Activated CD4-positive, alpha-beta T cell treated with anti-CD3 and anti-CD28 coated beads for 1 hour (primary cell): ENCODE measurements around the gene C17orf78.
"Not testable (repeated sequence)": the region's sequence is repeated elsewhere in the genome, so short reads cannot be mapped to it uniquely, and the experiment has no call there.

ENCODE experiments used
- DNase-seq: peaks from one replicate; pipeline ENCODE4 v3.0.0-alpha.2; 2020

The C17orf78 gene

DNA sequence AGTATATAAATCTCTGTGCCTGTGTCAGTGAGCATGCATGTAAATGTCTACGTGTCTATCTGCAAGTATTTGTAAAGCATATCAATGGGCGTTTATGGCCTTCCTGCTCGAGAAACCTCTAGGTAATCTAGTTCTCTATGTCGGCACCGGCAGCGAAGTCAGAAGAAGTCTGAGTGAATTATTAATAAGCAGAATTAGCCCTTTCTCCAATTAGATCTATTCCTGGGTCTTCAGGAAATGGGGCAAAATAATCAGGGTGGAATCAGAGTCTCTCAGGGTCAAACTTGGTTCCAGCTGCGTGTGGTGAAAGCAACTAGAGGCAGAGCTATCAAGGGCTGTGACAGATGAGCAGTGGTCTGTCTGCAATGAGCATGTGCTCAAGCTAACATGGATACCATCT, at the start of gene C17orf78:
C17orf78 (plus strand) TSS at position 280 of the 400 bp plus-strand sequence; CDS start at position 388, 108 bp downstream.
- no peak for DNase-seq

DNA sequence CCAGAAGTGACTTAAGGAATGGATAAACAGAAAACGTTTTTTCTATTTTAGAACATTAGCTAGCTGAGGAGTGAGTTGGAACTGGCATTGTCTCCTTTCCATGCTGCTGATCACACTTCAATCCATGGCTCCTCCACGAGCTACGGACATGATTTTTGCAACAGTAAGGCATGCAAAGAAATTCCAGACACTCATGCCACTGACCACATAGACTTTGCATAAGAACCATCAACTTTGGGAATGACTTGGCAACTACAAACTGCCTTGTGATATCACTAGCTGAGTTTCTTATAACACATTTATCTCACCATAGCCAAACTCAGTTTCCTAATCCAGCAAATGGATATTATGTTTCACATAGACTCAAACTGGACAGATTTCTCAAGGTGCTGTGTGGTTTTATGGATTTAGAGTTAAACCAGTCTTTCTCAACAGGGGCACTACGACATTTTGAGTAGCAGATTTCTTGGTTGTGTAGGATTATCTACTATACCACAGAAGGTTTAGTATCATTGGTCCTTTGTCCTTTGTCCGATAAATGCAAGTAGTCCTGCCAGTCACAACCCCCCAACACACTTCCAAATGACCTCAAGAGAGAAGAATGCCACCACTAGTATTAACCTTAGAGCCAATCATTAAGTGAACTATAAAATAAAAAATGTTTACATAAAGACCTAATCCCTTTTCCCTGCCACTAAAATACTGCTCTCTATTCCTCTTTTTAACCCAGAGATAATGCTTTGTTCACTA, 48.3 kb upstream of the C17orf78 start:
- no peak for DNase-seq

DNA sequence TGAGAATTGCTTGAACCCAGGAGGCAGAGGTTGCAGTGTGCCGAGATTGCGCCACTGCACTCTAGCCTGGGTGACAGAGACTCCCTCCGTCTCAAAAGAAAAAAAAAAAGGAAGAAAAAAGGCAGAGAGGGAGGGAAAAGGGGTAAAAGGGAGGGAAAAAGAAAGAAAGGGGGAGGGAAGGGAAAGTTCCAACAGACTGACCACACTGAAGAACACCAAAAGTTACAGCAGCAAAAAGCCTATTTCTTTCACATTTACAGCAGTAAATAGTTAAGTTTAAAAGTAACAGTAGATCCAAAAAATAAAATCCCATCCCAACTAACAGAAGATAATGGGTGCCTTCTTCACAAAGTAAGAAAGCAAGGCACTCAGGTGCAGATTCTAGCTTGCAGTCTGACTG, 36.9 kb upstream of the C17orf78 start:
- DNase-seq = no peak

DNA sequence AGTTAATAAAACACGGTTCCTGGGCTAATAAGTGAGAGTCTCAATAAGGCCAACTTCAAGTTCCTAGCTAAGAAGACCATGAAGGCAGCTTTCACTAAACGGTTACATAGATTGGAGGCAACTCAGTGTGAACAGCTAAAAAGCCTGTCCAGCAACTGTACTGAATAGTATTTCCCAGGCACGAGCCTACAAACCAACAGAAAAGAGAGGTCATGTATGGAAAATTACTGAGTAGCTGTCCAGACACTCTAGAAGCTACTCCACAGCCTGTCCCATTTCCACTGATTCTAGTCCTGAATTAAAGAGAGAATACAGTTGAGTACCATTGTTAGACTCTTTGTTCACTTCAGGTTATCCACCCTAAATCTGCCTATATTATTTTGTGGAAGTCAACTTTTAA, 36.5 kb upstream of the C17orf78 start:
- DNase-seq = no peak

DNA sequence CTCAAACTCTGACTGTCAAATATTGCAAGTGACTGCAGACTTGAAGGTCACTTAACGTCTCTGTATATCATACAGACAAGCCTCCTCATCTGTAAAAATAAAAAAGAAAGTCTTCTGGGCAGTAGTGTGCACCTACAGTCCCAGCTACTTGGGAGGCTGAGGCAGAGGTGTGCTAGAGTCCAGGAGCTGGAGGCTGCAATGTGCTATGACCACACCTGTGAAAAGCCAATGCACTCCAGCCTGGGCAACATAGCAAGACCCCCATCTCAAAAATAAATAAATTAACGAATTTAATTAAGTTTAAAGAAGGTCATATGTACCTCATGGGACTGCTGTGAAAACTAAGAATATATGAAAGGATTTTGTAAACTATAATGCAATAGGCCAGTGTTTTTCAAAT, 35.0 kb upstream of the C17orf78 start:
- DNase-seq = no peak

DNA sequence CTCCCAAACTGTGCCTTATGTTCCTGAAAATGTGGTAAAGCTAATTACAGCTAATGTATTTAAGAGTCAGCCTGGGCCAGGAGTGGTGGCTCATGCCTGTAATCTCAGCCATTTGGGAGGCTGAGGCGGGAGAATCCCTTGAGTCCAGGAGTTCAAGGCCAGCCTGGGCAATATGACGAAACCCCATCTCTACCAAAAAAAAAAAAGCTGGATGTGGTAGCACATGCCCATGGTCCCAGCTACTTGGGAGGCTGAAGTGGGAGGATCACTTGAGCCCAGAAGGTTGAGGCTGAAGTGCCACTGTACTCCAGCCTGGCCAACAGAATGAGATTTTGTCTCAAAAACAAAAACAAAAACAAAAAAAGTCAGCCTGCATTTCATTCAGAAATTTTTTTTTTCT, 33.2 kb upstream of the C17orf78 start:
- DNase-seq = no peak

DNA sequence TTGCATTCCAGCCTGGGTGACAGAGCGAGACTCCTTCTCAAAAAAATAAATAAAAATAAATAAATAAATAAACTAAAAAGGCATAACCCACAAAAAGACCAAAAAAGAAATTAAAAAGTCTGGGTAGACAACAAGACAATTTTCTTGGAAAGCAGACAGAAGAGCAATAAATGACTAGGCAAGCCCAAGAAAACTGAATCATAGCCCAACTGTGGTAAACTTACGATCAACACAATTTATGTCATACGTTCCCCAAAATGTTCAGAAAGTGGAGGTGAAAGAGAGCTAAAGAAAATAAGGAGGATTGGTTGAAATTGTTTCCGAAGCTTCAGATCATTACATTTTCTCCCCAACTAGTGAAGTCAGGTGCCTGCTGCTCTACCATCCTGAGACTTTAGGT, 31.3 kb upstream of the C17orf78 start:
- DNase-seq = no peak

DNA sequence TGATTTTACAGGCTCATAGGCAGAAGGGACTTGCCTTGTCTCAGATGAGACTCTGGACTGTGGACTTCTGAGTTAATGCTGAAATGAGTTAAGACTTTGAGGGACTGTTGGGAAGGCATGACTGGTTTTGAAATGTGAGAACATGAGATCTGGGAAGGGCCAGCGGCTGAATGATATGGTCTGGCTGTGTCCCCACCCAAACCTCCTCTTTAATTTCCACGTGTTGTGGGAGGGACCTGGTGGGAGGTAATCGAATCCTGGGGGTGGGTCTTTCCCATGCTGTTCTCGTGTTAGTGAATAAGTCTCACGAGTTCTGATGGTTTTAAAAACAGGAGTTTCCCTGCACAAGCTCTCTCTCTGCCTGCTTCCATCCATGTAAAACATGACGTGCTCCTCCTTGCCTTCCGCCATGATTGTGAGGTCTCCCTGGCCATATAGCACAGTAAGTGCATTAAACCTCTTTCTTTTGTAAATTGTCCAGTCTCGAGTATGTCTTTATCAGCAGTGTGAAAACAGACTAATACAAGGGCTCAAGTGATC, 28.9 kb upstream of the C17orf78 start:
- not testable (repeated sequence) for DNase-seq

DNA sequence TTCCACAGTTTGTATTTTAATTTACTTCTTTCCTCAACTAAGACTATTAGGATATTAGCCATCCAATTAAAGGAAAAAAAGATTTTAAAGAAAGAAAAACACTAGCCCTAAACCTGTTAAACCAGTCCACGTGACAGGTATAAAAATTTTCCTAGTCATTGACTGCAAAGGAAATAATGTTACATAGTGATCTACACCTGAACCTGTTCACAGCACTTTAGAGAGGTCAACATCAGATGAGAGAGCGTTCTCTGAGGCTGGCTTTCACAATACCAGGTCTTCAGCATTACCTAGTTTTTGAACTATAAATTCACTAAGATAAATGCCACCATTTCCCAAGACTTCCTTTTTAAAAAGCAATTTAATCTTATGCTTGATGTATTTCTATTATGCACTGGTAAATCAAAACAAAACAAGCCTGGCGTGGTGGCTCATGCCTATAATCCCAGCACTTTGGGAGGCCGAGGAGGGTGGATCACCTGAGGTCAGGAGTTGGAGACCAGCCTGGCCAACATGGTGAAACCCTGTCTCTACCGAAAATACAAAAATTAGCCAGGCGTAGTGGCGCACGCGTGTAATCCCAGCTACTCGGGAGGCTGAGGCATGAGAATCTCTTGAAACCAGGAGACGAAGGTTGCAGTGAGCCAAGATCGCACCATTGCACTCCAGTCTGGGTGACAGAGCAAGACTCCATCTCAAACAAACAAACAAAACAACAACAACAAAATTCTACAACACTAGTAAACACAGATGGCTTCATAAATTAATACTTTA, 18.8 kb upstream of the C17orf78 start:
- not testable (repeated sequence) for DNase-seq

DNA sequence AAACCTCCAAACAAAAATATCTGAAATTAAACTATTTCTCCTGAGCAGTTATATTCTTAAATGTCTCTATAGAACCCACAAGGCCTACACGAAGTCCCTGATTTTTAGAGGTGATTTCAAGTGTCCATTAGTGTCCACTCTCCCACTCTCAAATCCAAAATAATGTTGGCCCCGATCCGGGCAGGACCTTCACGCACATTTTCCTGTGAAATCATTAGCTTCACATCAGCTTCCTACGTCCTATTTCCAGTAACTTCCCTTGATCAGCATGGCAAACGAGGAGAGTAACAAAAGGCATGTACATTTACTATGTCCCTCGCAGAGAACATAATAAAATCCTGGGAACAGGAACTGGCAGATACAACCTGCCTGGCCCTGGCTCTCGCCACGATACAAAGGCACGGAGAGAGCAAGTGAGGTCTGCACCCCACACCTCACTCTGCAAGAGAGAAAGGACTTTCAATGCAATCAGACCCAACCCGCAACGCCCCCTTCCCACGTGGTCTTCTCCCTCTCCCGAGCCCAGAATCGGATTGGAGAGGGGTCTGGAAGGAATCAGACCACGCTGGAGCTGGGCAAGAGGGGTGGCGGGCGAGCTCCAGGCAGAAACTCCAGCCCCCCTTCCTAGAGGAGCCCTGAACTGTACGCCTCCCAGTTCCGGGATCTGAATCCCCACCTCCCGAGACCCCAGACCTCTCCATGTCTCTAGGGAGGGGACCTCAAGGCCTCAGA, 17.5 kb upstream of the C17orf78 start:
- no peak for DNase-seq

DNA sequence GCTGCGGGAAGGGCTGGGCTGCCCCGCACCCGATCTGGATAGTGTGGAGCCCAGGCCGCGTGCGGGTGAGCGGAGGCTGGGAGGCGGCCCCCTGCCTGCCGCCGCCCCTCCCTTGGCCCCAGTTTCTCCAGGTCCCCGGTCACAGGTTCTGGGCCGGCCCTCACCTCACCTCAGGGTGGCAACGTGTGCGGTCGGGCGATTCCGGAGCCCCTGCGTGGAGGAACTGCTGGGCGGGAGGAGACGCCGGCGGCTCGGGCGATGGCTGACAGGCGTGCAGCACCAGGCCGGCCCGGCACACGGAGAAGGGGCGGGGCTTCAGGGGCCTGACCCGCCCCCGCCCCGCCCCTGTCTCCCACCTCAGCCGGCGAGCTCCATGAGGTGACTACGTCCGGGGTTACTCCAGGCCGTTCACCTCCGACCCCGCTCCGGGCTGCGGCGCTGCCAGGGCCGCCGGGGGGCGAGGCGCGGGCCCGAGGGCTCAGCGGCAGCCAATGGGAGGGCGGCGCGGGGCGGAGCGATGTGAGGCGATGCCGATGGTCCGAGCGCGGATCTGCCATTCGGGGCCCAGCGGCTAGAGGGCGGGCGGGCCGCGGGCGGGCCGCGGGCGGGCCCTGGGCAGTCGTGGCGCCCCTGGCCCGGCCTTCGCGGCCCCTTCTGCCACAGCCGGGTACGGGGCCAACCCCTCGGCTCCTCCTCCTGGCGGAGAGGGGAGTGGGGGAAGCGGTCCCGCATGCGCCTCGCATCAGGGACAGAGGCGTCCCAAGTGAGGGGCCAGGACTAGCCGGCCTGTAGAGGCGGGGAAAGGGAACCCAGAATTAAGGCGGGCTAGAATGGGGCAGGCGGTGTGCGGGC, 16.7 kb upstream of the C17orf78 start:
- peak; percentile 79 for DNase-seq

DNA sequence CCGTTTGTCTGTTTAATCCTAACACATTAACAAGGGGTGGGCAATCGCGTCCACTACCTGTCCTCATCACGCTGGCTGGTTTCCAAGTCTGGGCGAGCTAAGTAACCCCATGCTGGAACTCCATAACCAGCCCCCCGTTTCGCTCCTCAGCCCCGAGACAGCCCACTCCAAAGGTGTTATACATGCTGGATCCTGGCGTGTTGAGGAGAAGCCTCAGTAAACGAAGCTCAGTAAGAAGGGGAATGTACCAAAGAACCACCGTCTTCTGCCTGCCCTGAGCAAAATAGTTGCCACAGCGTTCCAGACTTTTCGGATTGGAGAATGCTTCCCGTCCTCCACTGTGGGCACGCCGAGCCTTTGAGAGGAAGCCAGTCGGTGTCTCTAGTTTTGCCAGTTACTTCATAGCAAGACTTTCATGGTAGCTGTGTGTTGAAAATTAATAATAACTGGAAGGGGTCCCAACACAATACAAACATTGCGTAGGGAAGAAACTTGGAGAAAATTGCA, 16.1 kb upstream of the C17orf78 start:
- no peak for DNase-seq

DNA sequence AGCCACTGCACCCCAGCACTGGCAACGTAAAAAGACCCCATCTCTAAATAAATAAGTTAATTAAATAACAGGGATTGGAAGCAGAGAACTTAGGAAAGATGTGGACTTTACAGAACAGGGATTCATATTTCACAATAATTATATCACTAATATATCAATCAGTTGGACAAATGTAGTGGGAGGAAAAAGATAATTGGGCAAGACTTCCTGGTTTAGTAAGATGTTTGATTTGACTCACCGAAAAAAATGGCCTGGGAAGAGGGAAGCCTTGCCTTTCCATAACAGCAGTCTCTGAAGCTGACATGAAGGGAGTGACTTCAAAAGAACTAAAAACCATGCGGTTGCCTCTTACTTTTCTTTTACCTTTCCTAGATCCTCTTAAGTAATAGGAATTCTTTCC, 15.2 kb upstream of the C17orf78 start:
- DNase-seq = no peak

DNA sequence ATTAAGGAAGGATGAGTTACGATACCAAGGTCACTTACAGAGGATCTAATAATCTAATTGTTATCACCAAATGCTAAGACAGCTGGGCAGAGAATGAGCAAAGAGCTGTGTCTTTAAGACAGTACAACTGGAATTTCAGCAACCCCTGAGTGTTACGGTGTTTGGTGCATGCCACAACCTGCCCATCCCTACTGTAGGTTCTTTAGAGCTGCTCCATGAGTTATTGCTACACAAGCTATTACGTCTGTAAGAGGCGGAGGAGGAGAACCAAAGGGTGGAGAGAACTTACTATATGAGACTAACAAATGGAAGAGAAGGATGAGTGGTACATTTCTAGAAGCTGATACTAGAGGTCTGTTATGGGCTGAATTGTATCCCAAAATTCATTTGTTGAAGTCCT, 14.2 kb upstream of the C17orf78 start:
- no peak for DNase-seq

DNA sequence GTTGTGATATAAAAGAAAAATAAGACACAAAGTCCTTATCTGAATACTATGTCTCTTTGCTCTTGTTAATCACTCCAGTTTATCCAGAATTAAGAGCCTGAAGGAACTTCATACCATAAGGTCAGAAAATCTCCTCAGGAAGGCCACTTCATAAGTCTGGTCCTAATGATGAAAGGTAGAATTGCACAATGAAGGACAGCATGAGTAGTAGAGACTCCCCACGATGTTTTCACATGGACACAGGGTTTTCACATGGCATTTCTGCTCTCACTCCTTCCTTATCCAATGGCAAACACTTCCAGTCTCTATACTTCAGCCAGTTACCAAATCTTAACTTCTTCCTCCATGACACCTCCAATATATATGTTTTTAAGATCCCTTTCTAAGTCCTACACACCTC, 10.2 kb upstream of the C17orf78 start:
- DNase-seq = no peak

DNA sequence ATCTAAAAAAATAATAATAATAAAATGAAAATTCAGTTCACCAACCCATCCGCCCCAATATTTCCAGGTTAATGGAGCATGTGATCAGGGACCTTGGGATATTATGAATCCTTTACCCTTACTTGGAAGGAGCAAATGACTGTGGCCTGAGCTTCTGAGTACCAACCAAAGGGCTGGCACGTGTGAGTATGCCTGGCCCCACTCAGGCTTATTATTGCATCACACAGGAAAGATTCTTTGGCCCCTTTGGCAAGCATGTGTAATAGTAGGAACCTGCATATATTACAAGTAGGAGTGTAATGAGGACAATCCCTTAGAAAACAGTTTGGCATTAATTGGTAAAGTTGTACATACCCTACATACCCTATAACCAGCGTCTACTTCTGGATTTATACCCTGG, 7.2 kb upstream of the C17orf78 start:
- DNase-seq = no peak

DNA sequence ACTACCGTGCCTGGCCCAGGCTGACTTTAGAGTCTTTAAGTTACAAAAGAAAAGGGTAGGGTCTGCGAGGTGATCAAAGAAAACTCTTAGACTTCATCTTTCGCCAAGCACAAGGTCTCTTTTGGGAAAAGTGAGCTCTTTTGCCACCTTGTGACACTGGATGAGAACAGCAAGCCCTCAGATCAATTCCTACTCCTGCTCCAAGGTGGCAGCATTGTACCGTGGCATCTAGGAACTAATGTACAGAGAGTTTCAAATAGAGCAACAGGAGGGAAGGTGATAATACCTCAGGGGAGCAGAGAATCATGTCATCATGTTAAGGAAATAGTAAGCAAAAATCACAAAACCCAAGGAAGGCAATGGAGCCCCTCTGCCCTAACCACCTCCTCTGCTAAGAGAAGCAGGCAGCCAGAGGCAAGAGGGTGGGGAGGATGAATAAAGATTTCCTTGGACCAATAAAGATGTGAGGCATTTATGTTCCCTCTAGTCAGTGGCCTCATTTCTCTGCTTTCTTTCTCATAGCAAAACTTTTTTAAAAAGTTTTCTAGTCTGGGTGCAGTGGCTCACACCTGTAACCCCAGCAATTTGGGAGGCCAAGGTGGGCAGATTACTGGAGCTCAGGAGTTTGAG, 2.1 kb upstream of the C17orf78 start:
- peak; percentile 47 for DNase-seq

DNA sequence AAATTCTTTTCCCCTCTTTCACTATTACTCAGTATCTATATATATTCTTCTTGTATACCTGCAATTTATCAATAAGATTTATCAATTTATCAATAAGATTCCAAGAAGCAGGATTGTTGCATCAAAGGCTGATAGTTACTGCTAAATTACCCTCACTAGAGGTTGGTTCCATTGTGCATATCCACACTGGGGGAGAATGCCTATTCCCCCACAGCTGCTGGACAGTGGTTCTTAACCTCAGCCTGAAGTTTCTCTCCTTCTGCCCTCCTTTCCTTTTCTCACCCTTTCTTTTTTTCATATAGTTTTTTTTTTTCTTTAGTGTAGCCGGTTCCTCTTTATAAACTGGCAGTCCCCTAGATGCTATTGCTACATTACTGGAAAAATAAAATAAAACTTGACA, 6.3 kb downstream of the C17orf78 start:
- DNase-seq = no peak

DNA sequence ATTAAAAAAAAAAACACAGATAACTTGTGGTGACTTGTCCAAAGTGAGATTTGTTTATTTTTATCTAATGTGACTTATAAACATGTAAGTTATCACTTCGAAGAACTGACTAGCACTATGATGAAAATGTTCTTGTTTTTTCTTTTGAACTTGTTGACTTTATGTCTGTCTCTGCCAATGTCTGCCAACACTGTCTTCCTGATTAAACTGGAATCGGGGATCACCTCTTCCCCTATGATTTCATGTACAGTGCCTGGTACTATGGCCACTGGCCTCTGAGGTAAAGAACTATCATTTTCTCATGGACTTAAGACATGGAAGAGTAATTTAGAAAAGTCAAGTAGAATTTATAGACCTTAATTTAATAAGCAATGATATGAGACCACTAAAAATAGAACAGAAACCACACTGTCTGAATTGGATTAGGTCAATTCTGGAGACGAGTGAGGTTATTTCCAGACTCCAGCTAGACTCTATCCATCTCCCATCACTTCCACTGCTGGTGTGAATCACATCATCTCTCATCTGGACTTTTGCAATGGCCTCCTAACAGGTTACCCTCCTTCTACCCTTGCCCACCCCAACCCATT, 8.9 kb downstream of the C17orf78 start:
- no peak for DNase-seq

DNA sequence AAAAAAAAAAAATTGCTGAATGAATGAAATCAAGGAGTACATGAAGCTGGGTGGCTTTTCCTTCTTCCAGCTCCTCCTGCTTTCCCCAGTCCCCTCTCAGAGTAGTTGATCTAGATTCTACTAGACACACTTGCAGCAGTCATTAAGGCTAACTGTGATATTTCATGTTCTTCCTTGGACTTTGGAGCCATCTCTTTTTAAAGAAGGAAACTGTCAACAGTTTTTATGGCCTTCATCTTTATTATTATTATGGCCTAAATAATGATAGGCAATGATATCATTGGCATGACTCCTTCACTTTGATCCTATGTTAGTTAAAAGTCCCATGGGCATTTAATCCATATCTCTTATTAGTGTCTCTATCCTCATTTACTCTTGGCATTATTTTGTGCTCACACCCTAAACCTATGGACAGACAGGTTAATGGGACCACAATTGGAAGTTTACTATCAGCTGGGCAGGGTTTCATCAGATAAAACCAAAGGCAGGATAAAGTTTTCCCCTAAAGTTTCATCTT, 9.7 kb downstream of the C17orf78 start:
- no peak for DNase-seq

DNA sequence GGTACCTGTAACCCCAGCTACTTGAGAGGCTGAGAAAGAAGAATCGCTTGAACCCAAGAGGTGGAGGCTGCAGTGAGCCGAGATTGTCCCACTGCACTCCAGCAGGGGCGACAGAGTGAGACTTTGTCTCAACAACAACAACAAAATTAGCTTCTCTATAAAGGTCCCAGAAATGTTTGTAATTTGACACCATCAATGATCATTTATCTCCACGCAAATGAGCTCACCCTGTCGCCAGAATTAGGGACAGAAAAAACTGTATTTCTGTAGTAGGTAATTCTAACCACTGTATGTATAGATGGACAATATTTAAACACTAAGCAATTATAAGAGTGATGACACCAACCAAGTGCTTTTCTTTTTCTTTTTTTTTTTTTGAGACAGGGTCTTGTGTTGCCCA, 10.7 kb downstream of the C17orf78 start:
- no peak for DNase-seq
